Endometrium (tissue), 2 donors: ENCODE measurements around the gene HDAC7.

Source experiments
- FAIRE-seq: peaks from 2 replicates; lab custom pipeline; 2012; peaks lifted over from hg19 to GRCh38; lab: Jason Lieb, UNC
- donor health status: control.
- donor health status: control.

Gene HDAC7

DNA sequence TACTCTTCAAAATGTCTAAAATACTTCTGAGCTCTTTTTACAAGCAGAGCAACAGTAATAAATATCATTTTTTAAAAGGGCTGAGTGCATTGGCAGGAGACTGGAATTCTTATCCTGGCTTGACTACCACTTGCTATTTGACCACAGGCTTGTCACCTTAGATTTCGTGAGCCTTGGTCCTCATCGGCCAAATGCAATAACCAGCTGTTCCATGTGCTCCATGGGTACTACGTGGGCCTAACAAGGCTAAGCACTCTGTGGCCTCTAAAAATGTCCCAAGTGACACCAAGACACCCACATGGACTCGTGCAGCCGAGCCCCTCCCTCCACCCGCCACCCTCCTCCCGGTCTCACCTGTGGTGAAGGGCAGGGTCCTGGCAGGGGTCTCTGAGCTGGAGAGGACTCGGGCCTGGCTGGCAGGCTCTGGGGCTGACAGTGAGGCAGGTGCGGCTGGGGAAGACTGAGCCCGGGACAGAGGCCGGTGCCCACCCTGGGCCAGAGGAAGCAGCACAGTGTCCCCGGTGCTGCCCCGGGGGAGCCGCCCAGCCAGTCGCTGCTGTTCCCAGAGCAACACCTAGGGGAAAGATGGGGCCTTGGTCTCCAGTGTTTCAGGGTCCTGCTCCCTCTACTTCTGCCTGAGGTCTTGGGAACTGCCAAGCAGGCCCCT lies 26.6 kb downstream of the HDAC7 start:
- no peak for FAIRE-seq

DNA sequence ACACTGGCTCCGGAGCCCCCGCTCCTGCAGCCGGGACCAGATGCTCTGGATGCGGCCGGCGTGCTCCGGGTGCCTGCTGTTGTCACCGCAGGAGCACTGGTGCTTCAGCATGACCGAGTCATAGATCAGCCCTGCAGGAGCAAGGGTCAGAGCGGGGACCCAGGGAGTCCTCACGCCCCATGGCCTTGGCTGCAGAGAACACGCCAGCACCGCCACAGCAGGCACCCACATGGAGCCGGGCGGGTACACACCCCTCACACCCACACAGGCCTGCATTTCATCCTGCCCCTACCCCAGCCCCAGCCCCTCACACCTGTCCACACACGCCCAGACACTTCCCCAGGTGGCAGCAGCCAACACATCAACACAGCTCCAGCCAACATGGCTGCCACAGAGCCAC lies 27.8 kb downstream of the HDAC7 start:
- FAIRE-seq: no peak

DNA sequence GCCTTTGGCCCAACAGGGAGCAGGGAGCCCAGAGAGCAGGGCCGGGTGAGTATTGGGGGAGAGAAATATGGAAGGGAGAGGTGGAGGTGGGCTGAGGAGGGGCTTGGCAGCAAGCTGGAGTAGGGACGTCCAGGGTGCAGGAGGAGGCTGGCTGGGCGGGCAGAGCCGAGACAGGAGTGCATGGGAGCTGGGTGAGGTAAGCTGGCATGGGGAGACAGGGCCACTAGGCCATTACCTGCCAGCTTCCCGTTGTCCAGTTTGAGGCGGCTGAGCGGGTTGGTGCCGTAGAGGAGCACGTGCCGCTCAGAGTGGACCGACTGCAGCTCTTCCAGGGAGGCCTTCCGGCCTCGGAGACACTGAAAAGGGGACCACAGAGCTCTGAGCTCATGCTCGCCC lies 28.4 kb downstream of the HDAC7 start:
- FAIRE-seq: no peak

DNA sequence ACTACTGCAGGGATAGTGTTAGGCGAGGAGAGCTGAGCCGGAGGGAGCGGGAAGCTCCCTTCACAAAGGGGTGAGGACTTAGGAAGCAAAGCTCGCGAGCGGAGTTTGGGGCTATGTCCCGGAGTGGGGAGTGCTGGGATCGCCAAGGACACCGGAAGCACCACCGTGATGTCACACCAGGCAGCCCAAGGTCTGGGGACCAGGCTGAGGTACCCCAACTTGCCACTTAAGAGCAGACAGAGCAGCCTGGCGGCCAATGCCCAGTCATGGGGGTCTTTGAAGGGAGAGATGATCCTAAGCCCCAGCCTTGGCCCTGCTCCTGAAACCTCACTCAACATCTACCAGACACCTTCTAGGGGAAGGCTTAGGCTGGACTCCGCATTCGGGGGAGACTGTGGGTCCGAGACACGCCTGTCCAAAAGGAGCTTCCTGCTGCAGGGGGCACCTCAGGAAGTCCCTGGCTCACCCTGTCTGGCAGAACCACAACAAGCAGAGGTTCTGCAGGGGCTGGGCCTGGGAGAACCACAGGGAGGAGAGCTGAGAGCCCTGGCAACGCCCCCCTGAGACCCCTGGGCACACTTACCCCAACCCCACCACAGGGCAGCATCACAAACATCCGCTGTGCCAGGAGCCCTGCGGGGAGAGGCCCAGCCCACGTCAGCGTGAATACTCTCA lies 28.9 kb downstream of the HDAC7 start:
- no peak for FAIRE-seq

DNA sequence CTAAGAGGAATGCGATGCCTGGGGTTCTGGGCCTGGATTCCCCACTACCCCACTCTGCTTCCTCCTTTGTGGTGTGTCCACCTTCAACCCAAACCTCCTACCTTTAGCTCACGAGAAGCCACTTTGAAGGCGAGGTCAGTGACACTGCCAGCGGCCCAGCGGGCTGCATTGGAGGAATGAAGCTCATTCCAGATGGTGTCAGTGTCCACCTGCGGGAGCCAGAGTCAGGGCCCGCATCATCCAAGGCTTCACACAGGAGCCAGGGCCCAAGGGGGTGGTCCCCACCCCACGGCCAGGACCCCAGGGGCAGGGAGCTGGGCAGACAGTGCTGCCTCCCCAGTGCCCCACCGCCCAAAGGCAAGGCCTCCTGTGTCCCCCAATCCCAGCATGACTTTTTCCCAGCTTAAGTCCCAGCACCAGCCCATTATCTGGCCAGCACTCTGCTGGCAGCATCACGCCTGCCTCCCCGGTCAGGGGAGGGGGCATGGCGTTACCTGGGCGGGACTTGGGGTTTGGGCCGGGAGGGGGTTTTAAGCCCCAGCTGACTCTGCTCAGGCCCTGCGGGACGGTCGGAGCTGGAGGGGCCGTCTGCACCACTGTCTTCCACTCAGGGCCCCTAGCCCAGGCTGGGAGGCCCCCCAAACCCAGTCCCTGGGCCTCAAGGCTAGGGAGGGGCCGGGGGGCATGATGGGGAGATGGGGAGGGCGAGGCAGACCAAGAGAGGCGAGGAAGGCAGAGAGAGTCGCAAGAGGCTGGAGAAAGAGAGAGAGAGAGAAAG lies 29.8 kb downstream of the HDAC7 start:
- FAIRE-seq: no peak

DNA sequence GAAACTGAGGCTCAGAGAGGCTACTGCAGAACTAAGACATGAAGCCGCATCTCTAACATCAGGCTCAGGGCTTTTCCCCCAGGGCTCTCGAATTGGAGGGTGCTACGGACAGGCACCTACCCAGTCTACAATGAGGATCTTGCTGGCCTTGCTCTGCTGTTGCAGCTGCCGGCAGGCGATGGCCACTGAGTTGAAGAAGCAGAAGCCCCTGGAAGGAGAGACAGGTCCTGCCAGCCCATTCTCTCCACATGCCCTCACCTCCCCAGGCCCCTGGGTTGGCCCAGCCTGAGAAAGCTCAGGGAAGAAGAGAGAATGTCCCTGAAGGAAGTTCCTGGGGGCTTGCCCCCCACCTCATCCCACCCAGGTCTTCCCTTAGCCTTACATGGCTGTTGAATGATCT lies 30.6 kb downstream of the HDAC7 start:
- FAIRE-seq: no peak

DNA sequence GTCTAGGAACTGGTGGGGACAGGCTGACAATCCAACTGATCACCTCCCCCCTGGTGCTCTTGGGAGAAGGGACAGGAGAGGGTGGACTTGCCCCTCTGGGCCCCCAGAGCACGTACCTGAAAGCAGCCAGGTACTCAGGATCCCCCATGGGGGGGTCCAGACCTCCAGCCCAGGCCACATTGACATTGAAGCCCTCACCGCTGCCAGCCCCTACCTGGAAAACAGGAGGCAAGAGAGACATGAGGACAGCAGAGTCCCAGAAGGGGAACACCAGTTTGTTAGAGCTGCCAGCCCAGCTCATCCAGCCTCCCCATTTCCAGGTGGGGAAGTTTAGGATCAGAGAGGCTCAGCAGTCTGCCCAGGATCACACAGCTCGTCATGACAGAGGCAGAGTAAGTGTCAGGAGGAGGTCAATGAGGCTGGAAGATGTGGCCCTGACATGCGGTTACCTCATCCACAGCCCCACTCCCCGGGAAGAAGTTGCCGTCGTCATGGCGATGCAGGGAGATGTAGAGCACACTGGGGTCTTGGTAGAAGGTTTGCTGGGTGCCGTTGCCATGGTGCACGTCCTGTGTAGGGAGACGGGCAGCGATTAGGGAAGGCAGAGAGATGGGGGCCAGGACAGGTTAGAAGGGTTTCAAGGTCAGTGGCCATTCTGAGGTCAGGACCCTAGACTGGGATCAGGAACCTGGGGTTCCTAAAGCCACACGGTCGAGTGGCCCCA lies 31.9 kb downstream of the HDAC7 start:
- no peak for FAIRE-seq

DNA sequence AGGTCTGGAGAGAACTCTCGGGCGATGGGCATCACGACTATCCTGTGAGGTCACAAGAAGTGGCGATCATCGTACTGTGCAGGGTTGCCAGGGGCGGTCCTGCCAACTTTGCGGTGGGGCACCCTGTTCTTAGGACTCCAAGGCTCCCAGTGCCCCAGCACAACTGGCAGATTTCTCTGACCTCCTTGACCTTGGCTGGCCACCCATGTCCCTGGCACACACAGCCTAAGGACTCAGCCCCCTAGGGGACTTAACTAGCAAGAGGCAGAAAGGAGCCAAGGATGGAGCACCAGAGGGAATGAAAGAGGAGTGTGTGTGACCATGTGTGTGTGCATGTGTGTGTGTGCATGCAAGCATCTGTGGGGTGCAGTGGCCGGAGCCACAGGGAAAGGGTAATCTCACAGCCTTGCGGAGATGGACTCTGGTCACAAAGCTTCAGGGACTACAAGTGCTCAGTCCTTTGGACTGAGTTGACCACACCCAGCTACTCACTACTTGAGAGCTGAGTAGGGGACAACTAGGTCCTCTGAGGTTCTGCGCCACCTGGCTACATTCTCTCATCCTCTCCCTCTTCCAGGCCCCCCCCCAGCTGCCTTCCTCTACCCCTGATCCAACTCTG lies 32.9 kb downstream of the HDAC7 start:
- FAIRE-seq: no peak

DNA sequence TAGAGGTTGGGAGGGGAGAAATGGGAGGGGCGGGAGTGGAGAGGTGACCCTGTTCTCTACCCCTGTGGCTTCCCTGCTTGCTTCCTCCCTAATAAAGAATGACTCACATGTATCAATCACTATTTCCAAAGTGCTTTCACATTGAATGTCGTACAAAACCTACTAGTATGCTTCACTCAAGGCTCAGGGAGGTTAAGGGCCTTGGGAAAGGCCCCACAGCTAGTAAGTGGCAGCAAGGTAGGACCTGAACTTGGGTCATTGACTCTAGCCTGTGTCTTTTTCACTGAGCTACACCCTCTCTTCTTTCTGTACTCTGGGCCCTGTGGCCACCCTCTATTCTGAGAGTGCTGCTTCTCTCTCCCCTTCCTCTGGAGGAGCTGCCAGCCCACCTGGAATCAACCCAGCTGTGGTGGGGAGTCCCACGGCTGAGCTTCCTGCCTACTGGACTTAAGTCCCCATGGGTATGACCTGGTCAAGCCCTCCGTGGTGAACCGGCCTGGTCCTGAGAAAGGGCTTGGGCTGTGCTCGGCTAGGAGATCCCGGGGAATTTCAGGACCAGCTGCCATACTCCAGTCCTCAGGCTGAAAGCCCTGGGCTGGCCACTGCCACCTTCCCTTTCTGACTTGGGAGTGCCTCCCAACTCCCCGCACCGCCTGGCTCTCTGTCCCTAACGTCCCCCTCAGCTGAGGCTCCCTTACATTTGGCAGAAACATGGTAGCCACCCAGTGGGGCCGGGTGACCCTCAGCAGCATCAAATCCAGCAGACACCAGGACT lies 33.6 kb downstream of the HDAC7 start:
- FAIRE-seq: no peak

DNA sequence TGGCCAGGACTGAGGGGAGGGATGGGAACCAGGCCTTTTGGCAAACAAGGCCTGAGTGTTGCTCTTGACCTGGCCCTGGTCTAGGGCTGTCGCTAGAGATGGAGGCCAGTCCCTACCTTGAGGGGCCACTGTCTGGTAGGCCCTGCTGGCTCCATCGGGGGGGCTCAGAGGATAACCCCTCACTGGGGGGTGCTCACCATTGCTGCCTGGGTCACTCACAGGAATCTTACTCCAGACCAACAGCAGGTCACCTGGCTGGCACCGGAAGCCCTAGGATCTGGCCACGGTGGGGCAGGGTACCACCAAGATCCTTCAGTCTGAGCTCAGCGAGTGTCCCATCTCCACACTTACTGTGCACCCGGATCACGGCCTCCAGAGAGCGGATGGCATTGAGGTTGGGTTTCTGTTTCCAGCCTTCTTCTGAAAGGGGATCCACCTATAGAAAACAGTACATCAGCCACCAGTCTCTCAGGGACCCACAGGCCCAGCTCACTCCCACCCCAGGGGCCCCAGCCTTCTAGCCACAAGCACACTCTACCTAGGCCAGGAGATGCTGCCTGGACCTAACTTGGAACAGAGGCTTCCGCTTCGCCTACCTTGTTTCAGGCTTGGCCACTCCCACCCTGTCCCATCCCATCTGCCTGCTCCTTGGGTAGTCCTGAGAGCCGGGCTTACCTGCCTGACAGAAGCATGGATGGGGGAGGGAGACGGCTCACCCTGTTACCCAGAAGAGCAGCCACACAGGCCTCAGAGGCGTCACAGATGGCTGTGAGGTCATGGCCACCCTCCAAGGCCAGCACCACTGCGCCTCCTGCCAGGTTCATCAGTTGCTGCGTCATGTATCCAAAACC lies 34.4 kb downstream of the HDAC7 start:
- FAIRE-seq: no peak

DNA sequence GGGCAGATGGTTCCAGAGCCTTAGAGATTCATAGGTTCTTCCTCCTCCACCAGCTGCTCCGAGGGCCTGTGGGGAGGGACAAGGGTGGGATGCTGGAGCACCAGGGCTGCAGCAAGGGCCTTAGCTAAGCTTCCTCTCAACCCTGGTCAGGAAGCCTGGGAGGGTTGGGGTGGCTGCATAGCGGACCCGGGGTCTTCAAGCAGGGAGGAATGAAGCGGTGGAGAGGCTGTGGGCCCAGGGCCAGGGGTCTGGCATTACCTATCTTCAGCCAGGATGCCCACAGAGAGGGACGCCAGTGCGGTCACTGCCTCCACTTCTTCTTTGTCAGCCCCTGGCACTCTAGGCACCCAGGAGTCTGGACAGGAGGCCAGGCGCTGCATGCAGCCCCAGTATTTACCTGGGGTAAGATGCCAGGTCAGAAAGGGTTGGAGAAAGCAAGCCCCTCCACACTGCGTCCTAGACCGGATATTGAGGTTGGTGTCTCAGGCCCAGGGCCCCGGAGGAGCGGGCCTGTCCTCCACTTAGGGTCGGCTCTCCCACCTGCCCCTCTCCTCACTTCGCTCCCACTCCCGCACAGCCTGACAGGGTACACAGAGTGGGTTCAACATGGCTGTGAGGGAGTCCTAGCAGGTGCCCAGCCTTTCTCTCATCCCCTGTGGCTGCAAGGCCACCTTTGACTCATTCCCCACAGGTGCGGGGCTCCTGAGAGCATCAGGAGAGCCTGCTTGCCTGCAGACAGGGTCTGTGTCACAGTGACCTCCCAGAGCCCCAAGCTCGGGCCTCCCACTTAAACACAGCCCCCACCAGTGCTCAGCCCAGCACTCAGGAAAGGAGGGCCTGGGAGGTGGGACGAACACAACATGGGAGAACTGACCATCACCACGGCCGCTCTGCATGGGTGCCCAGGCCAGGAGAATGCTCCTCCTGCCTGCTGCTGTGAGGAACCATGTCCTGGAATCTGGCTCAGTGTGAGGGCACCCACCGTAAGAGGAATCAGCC lies 35.6 kb downstream of the HDAC7 start:
- no peak for FAIRE-seq

DNA sequence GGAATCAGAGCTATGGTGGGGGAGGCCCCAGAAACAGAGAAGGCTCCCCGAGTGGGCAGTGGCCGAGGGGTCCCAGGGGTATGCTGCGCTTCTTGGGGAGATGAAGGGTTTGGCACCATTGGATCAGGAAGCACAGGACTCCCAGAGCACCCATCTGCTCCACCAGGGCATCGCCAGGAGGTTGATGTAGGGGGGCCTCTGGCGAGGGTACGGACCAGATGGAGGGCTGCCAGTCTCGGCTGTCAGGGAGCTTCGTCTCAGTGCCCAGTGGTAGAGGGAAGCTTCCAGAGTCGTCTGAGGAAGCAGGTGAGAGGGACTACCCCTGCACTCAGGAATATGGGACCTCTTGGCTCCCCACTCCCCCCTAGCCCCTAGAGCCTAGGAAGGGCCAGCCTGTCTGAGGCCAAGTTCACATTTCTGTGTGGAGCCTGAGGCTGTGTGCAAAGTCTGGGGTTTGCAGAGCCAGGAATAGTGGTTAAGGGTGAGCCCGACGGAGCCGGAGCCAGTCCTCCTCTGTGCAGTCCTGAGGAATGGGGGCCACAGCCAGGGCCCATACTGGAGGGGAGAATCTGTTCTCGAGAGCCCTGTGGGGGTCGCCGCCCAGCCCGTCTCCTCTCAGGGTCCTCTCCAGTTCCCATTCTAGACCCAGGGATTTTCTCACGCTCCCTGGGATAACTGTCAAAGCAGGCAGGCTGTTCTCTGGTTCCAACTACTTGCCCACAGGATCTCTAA lies 36.5 kb downstream of the HDAC7 start:
- no peak for FAIRE-seq

DNA sequence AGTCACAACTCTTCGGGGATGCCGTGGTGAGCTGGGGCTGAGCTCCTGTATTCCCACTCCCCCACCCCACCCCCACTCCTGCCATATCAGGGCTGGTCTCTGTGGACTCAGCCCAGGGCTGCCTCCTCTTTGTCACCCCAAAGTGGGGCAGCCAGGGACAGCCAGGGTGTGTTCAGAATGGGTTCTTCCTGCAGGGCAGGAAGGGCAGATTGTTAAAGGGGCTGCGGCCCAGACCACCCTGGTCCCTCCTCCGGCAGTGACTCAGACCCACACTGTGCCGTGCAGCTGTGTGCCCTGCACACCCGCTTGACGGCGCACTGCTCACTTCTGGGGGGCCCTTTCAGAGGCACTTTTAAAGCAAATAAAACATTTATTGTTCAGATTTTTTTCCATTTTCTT lies 37.3 kb downstream of the HDAC7 start:
- no peak for FAIRE-seq

DNA sequence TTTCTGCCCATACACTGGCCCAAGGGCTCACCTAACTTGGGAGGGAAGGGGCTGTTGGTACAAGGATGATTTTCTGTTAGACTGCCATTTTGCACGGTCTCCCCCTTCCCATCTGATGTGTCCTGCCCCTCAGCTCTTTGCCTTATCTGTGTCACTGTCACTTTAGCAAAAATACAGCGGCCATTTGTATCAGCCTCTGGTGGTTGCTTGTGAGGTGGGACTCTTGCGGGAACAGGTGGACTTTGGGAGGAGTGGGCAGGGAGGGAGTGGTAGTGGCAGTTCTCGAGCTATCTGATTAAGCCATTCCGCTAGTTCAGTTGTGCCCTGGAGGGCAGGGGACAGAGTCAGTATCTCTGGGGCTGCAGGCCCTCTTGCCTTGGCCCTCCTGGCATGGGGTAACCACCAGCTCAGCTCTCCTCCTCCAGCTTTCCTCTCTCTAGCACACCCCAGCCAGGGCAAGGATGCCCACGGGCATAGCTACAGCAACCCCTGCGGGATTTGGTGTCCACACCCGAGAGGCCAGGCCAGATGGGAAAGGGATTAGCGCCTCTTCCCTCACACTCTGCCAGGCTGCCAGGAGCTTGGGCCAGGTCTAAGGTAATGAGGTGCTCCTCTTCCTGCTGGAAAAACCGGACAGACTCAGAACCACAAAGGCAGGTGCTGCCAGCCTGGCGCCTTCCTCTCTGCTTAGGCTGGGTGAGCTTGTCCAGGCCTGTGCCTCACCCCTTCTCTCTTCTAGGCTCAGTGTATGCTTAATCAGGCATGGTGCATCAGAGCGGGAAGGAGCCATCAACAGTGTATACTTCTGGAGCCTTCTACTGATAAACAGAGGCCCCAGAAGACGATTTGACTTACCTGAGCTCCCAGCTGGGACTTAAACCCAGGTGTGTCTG lies 38.0 kb downstream of the HDAC7 start:
- FAIRE-seq: no peak

DNA sequence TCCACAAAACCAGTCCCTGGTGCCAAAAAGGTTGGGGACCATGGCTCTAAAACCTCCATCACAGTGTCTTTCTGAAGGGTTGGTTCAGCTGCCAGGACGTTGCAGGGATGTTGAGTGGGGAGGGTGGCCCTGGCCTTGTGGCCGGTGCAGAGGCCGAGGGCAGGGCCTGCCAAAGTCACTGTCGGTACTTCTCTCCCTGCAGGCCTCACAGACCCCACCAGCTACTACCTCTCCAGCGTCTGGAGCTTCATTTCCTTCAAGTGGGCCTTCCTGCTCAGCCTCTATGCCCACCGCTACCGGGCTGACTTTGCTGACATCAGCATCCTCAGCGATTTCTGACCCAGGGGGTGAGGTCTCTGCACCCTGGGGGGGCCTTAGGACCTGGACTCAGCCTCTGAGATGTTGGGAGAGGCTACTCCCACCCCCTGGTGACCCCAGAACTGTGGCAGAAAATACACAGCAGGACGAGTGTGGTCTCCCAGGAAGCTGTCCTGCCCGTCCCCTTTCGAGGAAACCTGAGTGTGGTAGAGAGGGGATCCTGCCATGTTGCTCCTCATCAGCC lies 39.7 kb downstream of the HDAC7 start:
- no peak for FAIRE-seq

DNA sequence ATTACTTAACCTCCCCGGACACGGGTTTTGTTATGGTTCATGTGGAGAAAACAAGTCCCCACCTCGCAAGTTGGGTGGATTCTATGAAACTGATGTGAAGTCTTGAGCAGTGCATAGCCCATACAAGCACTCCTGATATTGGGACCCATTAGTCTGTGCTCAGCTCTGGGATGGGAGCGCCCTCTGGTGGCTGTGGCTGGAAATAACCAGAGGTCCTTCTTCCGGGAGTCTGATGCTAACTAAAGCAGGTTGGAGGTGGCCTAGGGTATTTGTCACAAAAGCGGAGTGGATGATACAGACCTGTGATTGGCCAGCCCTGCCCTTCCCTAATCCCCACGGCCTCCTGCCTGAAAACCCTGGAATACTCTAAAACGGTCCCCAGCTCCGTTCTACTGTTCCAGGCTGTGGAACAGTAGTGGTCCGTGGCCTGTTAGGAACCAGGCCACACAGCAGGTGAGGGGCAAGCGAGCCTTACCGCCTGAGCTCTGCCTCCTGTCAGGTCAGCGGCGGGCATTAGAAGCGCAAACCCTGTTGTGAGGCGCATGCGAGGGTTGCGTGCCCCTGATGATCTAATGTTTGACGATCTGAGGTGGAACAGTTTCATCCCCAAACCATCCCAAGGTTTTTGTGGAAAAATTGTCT lies 40.3 kb downstream of the HDAC7 start:
- no peak for FAIRE-seq

DNA sequence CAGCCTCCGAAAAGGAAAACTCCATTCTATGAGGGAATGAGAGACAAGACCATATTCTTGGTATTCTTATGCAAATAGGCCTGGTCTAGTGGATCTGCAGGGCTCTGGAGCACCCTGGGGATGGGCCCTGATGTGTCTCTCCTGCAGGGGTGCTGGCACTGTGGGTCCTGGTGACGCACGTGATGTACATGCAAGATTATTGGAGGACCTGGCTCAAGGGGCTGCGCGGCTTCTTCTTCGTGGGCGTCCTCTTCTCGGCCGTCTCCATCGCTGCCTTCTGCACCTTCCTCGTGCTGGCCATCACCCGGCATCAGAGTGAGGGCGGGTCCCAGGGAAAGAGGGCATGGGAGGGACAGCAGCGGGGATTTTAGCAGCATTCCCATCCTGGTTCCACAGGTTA lies 40.8 kb downstream of the HDAC7 start:
- no peak for FAIRE-seq
